GM13976 (cell line): ENCODE results near the gene MBP.

ENCODE experiments used
- DNase-seq: peaks from one replicate; pipeline ENCODE4 v3.0.0; 2012; ENCODE audit warnings: low spot score
- in situ Hi-C: fragments of 300-500 bp; cut with MboI; formaldehyde crosslinking; loops from one replicate; pipeline ENCODE4 v1.12.0; 2022; ENCODE audit warnings: low sequenced_read_pairs, mixed read lengths, inconsistent platforms; ENCODE audit not compliant: unreplicated experiment
- TF ChIP-seq, protein P1 (sequence below): IDR thresholded peaks from 2 replicates; pipeline ENCODE4 v1.5.1; 2012; ENCODE audit warnings: borderline replicate concordance, mild to moderate bottlenecking; ENCODE audit not compliant: insufficient read depth; ENCODE audit errors: extremely low read depth, missing control alignments, control extremely low read depth

Gene MBP

DNA sequence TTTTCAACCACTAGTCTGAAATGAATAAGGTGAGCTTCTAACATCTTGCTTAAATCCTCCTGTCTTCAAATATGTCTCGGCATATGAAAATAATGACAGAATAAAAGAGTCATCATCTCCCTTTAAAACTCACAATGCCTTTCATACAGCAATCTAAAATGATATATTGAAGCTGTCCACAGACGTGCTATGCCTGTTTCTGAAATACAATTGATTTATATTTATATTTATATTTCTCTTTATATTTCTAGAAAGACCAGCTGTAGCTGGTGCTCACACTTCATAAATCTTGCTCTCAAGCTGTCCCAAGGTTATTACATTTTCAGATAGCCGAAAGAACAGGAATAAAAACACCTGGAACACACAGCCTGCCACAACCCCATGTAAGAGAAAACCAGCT, 11.1 kb downstream of the MBP start:
- no peak for DNase-seq
- TF ChIP-seq, protein P1, sequence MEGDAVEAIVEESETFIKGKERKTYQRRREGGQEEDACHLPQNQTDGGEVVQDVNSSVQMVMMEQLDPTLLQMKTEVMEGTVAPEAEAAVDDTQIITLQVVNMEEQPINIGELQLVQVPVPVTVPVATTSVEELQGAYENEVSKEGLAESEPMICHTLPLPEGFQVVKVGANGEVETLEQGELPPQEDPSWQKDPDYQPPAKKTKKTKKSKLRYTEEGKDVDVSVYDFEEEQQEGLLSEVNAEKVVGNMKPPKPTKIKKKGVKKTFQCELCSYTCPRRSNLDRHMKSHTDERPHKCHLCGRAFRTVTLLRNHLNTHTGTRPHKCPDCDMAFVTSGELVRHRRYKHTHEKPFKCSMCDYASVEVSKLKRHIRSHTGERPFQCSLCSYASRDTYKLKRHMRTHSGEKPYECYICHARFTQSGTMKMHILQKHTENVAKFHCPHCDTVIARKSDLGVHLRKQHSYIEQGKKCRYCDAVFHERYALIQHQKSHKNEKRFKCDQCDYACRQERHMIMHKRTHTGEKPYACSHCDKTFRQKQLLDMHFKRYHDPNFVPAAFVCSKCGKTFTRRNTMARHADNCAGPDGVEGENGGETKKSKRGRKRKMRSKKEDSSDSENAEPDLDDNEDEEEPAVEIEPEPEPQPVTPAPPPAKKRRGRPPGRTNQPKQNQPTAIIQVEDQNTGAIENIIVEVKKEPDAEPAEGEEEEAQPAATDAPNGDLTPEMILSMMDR, result no peak
- in situ Hi-C loops, result loop anchor here (10.0 to 25.0 kb wide), 2 partner anchors 57 to 634 kb away; partner anchors contain the start of gene ZNF516

DNA sequence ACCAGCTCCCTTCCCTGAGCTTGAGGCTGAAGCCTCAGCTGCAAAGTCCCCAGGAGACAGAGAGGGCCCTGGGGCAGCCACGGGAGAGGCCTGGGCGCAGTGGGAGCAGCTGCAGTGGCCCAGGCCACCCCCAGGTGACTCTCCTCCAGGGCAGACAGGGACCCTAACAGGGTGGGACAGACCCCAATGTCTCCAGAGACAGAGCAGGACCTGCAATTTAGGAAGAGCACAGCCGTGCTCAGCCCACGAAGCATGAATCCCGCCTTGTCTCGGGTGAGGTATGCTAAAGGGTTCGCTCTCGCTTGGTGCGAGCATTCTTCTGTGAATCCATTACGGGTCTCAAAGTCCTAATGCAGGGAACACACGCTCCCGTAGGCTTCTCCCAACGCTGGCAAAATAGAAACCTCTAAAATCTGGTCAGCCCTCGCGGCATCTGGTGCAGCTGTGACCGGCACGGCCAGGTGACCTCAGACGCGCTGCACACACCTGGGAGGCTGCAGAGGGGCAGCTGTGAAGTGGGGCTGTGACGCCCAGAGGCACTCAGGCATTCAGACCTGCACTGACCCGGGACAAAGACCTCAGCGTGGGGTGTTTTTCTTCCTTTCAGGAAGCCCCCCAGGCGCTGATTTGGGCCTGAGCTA, 12.6 kb downstream of the MBP start:
- TF ChIP-seq, protein P1, result no peak
- DNase-seq, result no peak
- in situ Hi-C loops, result loop anchor here (10.0 to 25.0 kb wide), 2 partner anchors 55 to 633 kb away; partner anchors contain the start of gene ZNF516

DNA sequence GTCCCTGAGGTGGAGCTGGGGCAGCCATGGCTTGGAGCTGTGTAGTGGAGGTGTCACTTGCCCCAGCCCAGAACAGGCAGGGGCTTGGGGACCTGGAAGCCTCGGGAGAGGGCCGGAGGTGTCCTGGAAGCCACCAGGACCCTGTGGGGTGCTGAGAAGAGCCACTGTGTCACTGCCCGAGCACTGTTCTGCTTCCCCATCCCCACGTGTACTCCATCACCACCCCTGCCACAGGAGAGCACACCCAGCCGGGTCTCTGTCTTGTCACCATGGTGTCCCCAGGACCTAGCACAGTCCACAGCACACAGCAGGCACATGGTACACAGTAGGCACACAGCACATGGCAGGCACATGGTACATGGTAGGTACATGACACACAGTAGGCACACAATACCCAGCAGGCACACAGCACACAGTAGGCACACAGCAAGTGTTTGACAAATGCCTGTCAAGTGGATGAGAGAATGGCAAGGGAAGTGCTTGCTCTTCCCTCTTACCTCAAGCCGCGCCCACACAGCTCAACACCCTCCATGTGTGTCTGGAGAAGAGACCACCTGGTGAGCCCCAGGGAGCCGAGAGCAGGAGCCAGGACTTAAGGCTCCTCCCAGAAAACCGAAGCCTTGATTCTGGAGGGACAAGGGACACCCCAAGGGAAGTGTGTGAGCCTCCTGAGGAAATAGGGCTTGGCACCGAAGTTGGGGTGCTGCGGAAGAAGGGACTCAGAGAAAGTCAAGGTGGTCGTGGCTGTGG, 13.3 kb downstream of the MBP start:
- in situ Hi-C loops, result loop anchor here (25.0 kb wide), 1 partner anchor 632 kb away; the partner anchor contains the start of gene ZNF516
- TF ChIP-seq, protein P1, result no peak
- no peak for DNase-seq

DNA sequence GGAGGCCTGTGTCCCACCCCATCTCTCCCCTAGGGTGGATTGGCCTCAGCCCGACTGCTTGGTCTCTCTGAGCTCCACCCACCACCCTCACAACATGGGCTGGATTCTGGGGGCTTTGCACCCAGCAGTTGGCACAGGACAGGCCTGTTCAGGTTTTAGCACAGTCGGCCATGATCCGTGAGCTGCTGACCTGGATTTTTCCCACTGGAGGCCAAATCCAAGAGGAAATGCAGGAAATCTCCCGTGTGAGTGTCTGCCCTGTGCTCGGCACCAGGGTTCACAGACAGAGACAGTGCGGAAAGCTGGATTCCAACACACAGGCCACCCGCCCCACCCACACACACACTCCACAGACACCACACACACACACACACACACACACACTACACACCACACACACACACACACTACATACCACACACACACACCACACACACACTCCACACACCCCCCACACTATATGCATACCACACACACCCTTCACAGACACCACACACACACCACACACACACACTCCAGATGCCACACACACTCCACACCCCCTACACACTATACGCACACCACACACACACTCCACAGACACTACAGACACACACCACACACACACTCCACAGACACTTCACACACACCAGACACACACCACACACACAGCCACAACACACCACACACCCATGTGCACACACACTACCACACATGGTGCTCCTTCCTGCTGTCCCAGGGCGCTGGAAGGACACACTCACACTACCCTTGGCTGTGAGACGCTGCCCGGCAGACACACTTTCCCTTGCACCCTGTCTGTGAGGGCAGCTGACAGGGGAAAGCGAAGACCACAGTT, 14.1 kb downstream of the MBP start:
- TF ChIP-seq, protein P1, result no peak
- in situ Hi-C loops, result loop anchor here (25.0 kb wide), 1 partner anchor 631 kb away; the partner anchor contains the start of gene ZNF516
- DNase-seq, result no peak

DNA sequence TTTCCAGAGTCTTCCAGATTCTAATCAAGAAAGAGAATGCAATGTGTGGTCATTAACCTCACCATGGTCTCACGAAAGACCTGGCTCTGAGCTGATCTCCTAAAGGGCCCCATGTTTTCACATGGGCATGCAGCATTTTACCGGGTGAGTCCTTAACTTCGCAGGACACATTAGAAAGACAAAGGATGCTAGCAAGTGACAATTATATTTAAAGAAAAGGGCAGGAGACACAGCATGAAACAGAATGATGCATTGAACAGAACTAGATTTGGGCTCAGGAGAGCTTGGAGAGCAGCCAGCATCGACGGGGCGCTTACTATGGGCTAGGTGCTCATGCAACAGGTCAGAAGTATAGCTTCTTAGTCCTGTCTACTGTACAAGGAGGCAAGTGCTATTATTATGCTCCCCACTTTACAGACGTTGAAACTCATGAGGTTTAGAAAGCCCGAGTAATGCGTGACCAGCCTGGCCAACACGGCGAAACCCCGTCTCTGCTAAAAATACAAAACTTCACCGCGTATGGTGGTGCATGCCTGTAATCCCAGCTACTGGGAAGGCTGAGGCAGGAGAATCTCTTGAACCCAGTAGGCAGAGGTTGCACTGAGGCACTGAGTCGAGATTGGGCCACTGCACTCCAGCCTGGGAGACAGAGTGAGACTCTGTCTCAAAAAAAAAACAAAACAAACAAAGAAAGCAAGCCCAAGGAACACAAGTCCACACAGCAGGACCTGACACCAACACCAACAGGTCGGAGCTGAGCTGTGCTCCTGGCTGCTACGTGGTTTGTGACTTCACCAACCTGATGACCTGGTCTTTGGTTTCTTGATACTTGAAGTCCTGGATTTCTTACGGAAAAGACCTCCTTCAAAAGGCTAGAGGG, 16.1 kb downstream of the MBP start:
- TF ChIP-seq, protein P1, result no peak
- DNase-seq, result no peak
- in situ Hi-C loops, result loop anchor here (25.0 kb wide), 1 partner anchor 629 kb away; the partner anchor contains the start of gene ZNF516
